Thymus (tissue), 11 donors: ENCODE measurements around the gene CFAP68. TPM values are rescaled to one million over a fixed set of nuclear protein-coding genes. Genes with fewer than 3 reads are reported as not detected.

ENCODE experiments used
- DNase-seq, 9 donors: peaks; one replicate each; pipeline ENCODE4 v3.0.0-alpha.2; 2013; ENCODE audit warnings: low spot score in 9 of 9, low read depth in 6 of 9, missing footprints in 1 of 9
- H3K27ac ChIP-seq, 2 donors: one replicate each; pipeline ENCODE4 v1.5.1; 2013; ENCODE audit warnings: control low read depth in 1 of 2, low read depth in 1 of 2, low read length in 1 of 2, mild to moderate bottlenecking in 1 of 2, moderate library complexity in 1 of 2
- H3K27me3 ChIP-seq, 2 donors: one replicate each; pipeline ENCODE4 v1.5.1; 2013; ENCODE audit warnings: low read length in 1 of 2; ENCODE audit not compliant: control insufficient read depth in 2 of 2, insufficient read depth in 1 of 2
- H3K36me3 ChIP-seq, 2 donors: one replicate each; pipeline ENCODE4 v1.5.1; 2013; ENCODE audit warnings: low read length in 1 of 2, mild to moderate bottlenecking in 1 of 2, moderate library complexity in 1 of 2; ENCODE audit not compliant: control insufficient read depth in 2 of 2, insufficient read depth in 2 of 2
- H3K4me1 ChIP-seq, 2 donors: one replicate each; pipeline ENCODE4 v1.5.1; 2013; ENCODE audit warnings: low read length in 2 of 2; ENCODE audit not compliant: control insufficient read depth in 2 of 2, insufficient read depth in 2 of 2
- H3K4me3 ChIP-seq, 2 donors: one replicate each; pipeline ENCODE4 v1.5.1; 2013; ENCODE audit warnings: low read length in 2 of 2, control low read depth in 1 of 2, mild to moderate bottlenecking in 1 of 2
- H3K9me3 ChIP-seq, 2 donors: one replicate each; pipeline ENCODE4 v1.5.1; 2013; ENCODE audit warnings: low read length in 1 of 2, mild to moderate bottlenecking in 1 of 2; ENCODE audit not compliant: control insufficient read depth in 2 of 2, insufficient read depth in 1 of 2
- WGBS: extraction: QIAGEN DNeasy Blood & Tissue Kit; methylation state at CpG from one replicate; pipeline ENCODE4 v1.1.7; 2013; 5-methylcytosine and 5-hydroxymethylcytosine counted together
- polyA plus RNA-seq: library from polyadenylated mRNA; stranded (reverse); fragments of 200-250 nt; gene quantifications from one replicate; pipeline ENCODE4 v1.2.3, GENCODE V29; 2013
- total RNA-seq: library from RNA; stranded (reverse); fragments of 120-200 nt; gene quantifications from one replicate; pipeline ENCODE4 v1.2.4, GENCODE V29; 2013
- donor health status: healthy.

Gene CFAP68
- total and polyA plus RNA-seq, 2 donors, result 24.0 to 36.4 TPM

DNA sequence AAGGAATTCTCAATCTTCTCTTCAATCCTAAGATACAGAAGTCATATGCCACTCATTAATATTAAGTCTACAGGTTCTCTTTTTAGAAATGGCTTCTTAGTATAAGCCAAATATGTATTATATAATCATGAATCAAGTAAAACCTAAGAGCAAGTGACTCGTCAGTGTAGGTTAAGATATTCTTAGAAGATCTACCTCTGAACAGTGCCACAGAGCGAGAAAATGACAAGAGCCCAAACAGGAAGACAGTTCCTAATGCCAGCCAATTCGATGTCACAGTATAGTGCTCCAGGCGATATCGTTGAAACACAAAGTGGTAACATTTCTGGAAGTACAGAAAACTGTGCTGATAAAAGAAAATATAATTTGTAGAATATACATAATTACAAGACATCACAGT lies 41.3 kb upstream of the CFAP68 start:
- Histone ChIP-seq H3K27me3 (no peaks in the 10 kb centered on the region), H3K9me3 (no peaks in the 10 kb centered on the region), H3K27ac (no peak overlapping the region), H3K4me3 (no peak overlapping the region), H3K4me1 (no peaks in the 10 kb centered on the region), H3K36me3 (peaks cover 25 to 38% of the 10 kb centered on the region in 2 donors)
- DNase-seq, result no peak
- over 99% methylated on average over 5 of the region's 5 CpGs for WGBS

DNA sequence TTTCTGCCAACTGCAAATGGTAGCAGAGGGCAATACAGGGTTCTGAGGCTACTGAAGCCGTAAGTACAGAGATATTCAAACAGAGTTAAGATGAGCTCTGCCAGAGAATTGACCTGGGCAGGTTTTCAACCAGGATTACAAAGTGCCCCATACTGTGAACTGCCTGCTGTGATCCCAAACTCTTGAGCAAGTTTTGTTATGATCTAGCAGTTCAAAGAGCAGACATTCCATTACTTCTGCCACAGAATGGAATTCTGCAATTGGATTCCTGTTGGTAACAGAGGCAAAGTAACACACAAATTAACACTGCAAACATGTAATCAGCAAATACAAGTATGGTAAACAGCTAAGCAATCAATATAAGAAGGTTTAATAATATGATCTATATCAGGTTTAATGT lies 39.2 kb upstream of the CFAP68 start:
- H3K27ac ChIP-seq, result no peak overlapping the region
- H3K4me3 ChIP-seq, result no peak overlapping the region
- no peaks in the 10 kb centered on the region for H3K9me3 ChIP-seq
- 98% methylated on average over 1 of the region's 1 CpG for WGBS
- H3K4me1 ChIP-seq, result no peaks in the 10 kb centered on the region
- no peak for DNase-seq
- H3K27me3 ChIP-seq, result no peaks in the 10 kb centered on the region
- peaks cover 26 to 44% of the 10 kb centered on the region in 2 donors for H3K36me3 ChIP-seq

GRCh38 chr11:111841370-111842053 lies 37.8 kb upstream of the CFAP68 start:
- Histone ChIP-seq H3K27ac (no peak overlapping the region), H3K36me3 (peaks cover 26 to 36% of the 10 kb centered on the region in 2 donors)

DNA sequence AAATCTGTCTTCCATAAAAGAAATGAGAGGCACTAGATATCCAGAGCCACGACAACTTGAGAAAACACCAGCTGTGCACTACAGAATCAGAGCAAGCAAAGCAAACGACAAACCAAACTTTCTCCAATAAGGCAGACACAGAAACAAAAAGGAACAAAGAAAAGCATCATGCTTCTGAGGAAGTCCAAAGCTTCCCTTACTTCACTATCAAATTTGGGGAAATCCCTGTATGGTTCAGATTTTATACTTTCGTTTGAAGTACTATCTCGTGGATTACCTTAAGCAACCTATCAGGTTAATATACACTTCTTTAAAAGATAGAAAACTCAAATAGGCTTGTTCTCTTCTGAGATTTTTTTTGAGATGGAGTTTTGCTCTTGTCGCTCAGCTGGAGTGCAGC lies 35.7 kb upstream of the CFAP68 start:
- 93% methylated on average over 5 of the region's 5 CpGs for WGBS
- no peak overlapping the region for H3K4me3 ChIP-seq
- H3K4me1 ChIP-seq, result no peaks in the 10 kb centered on the region
- no peak for DNase-seq
- no peaks in the 10 kb centered on the region for H3K27me3 ChIP-seq
- no peaks in the 10 kb centered on the region for H3K9me3 ChIP-seq
- no peak overlapping the region for H3K27ac ChIP-seq
- peaks cover 20 to 25% of the 10 kb centered on the region in 2 donors for H3K36me3 ChIP-seq

More at GRCh38 chr11:111841370-111842053, 37.8 kb upstream of the CFAP68 start:
- WGBS, result 42% methylated on average over 10 of the region's 10 CpGs
- Histone ChIP-seq H3K4me1 (no peaks in the 10 kb centered on the region), H3K4me3 (no peak overlapping the region), H3K9me3 (no peaks in the 10 kb centered on the region), H3K27me3 (no peaks in the 10 kb centered on the region)
- peak; percentile 43 to 89 (median 76) for DNase-seq

DNA sequence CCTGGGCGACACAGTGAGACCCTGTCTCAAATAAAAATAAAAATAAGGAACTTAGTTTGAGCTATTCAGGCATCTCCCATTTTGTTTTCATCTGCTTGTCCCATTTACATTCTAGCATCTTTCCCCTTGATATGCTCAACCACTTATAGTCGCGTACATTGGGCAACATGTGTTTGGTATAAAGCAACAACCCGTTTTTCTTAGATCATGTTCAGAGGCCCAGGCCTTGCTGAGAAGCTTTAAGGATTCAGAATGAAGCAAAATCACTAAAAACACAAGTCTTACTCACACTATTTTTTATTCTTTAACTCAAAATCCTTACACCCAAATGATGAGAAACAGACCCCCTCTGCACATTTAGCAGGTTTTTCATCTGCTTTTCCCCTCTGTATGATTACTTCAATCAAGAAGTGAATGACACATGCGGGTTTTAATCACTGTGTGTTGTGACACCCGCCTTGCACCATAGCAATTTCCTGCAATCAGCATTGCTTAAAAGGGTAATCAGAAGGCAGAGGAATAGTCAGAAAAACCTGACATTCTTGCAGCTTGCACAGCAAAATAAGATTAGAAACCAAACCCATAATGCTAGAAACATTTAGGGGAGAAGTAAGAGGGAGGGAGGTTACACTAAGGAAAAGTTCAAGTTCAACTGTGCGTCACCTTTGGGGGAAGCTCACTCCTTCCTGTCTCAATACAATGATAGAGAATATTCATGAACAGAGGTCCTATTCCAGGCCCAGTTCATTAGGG lies 33.9 kb upstream of the CFAP68 start:
- WGBS, result 95% methylated on average over 7 of the region's 7 CpGs
- no peak overlapping the region for H3K27ac ChIP-seq

DNA sequence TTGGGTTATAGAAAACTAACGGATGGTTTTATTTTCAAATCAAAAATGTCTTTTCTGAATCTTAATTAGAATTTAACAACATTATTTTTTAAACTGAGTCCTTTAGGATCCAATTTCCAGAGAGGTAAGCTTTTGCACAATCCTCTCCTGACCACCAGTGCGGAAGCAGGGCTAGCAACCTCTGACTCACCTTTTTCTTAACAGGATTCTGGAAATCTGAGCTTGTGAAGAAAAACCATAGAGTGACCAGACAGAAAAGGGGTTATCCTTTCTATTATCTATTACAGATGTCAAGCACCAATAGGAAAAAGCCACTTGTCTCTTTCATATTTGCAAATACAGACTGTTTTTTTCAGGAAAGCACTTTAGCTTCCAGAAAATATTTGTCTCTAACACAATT lies 33.3 kb upstream of the CFAP68 start:
- H3K36me3 ChIP-seq, result peaks cover 20 to 32% of the 10 kb centered on the region in 2 donors

More for the DNA sequence above, 33.9 kb upstream of the CFAP68 start:
- Histone ChIP-seq H3K36me3 (peaks cover 20 to 29% of the 10 kb centered on the region in 2 donors), H3K9me3 (no peaks in the 10 kb centered on the region), H3K4me1 (no peaks in the 10 kb centered on the region), H3K27me3 (no peaks in the 10 kb centered on the region), H3K4me3 (no peak overlapping the region)
- no peak for DNase-seq

GRCh38 chr11:111846636-111847035 lies 32.7 kb upstream of the CFAP68 start:
- no peaks in the 10 kb centered on the region for H3K4me1 ChIP-seq
- no peaks in the 10 kb centered on the region for H3K9me3 ChIP-seq
- 87% methylated on average over 1 of the region's 1 CpG for WGBS
- no peaks in the 10 kb centered on the region for H3K27me3 ChIP-seq
- H3K36me3 ChIP-seq, result peaks cover 20 to 34% of the 10 kb centered on the region in 2 donors
- no peak overlapping the region for H3K4me3 ChIP-seq
- no peak for DNase-seq
- peak overlapping the region in 1 of 2 donors; percentile 56 for H3K27ac ChIP-seq

More for the DNA sequence above, 33.3 kb upstream of the CFAP68 start:
- Histone ChIP-seq H3K4me1 (no peaks in the 10 kb centered on the region), H3K9me3 (no peaks in the 10 kb centered on the region), H3K4me3 (no peak overlapping the region), H3K27me3 (no peaks in the 10 kb centered on the region), H3K27ac (peak overlapping the region in 1 of 2 donors; percentile 56)
- 96% methylated on average over 2 of the region's 2 CpGs for WGBS
- no peak for DNase-seq

- Histone ChIP-seq H3K27ac (no peak overlapping the region), H3K4me3 (no peak overlapping the region), H3K4me1 (no peaks in the 10 kb centered on the region), H3K27me3 (no peaks in the 10 kb centered on the region), H3K9me3 (no peaks in the 10 kb centered on the region), H3K36me3 (peaks cover 23 to 37% of the 10 kb centered on the region in 2 donors)
- 99% methylated on average over 3 of the region's 3 CpGs for WGBS
- no peak for DNase-seq
These were observed 29.7 kb upstream of the CFAP68 start for GRCh38 chr11:111849631-111850030.

DNA sequence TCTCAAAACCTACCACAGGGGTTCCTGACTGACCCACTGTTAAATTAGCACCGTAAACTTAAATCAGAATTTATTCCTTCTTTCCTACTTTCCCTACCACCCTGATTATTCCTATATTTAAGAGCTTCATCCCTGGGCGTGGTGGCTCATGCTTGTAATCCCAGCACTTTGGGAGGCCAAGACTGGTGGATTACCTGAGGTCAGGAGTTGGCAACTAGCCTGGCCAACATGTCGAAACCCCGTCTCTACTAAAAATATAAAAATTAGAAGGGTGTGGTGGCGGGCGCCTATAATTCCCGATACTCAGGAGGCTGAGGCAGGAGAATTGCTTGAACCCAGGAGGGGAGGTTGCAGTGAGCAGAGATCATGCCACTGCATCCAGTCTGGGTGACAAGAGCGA lies 28.3 kb upstream of the CFAP68 start:
- Histone ChIP-seq H3K4me1 (no peaks in the 10 kb centered on the region), H3K27ac (no peak overlapping the region), H3K27me3 (no peaks in the 10 kb centered on the region), H3K4me3 (no peak overlapping the region), H3K36me3 (peaks cover 20 to 34% of the 10 kb centered on the region in 2 donors), H3K9me3 (no peaks in the 10 kb centered on the region)
- 99% methylated on average over 8 of the region's 8 CpGs for WGBS
- no peak for DNase-seq
